Uterus (tissue), 2 donors: Measurements from ENCODE around the gene PPM1N.

Experiments used
- CTCF ChIP-seq, 4 experiments: fragments of 200-600 bp in 2 of 4; fragments of 450-650 bp in 2 of 4; sonication (generic) in 2 of 4; IDR thresholded peaks; one replicate each; pipeline ENCODE4 v1.5.1; 2016 to 2019; ENCODE audit warnings: antibody characterized with exemption in 4 of 4, mild to moderate bottlenecking in 2 of 4, moderate library complexity in 1 of 4
- POLR2A ChIP-seq, 2 donors: fragments of 450-650 bp; IDR thresholded peaks; one replicate each; pipeline ENCODE4 v1.6.1; 2016; ENCODE audit warnings: antibody characterized with exemption in 2 of 2, mild to moderate bottlenecking in 1 of 2, moderate library complexity in 1 of 2

- TF ChIP-seq CTCF (IDR thresholded peaks at IDR 0.05) (no peak), POLR2A (IDR thresholded peaks at IDR 0.05) (no peak)
Measured at GRCh38 chr19:45472563-45473366, 25.5 kb upstream of the PPM1N start.
